NB4 (cell line): ENCODE data around the gene SBF1.

Experiments
- CTCF ChIP-seq: IDR thresholded peaks from one replicate; pipeline ENCODE4 v1.5.1; 2012; ENCODE audit warnings: low read depth, low read length
- MAX ChIP-seq: IDR thresholded peaks from 2 replicates; pipeline ENCODE4 v1.6.1; 2011; ENCODE audit warnings: low read depth, low read length
- POLR2A ChIP-seq: IDR thresholded peaks from 2 replicates; pipeline ENCODE4 v1.6.1; 2011; ENCODE audit warnings: mild to moderate bottlenecking; ENCODE audit not compliant: insufficient read length; ENCODE audit errors: extremely low read depth

- TF ChIP-seq CTCF (no peak), POLR2A (no peak), MAX (peak; percentile 86)
Measured at GRCh38 chr22:50490531-50491308, 15.9 kb upstream of the SBF1 start.
